GM18873 (cell line): ENCODE data around the gene FARSA.
A peak's percentile ranks its signal among the peaks of the same experiment; 100 is the strongest.
"Not testable (repeated sequence)": the region's sequence is repeated elsewhere in the genome, so short reads cannot be mapped to it uniquely, and the experiment has no call there.

Source experiments
- ATAC-seq: cut with Tn5 transposase; IDR thresholded peaks from one replicate; pipeline ENCODE4 v1.9.1; 2021; ENCODE audit warnings: mild to moderate bottlenecking, moderate library complexity, moderate number of reproducible peaks; ENCODE audit not compliant: unreplicated experiment, low FRiP score

The FARSA gene

DNA sequence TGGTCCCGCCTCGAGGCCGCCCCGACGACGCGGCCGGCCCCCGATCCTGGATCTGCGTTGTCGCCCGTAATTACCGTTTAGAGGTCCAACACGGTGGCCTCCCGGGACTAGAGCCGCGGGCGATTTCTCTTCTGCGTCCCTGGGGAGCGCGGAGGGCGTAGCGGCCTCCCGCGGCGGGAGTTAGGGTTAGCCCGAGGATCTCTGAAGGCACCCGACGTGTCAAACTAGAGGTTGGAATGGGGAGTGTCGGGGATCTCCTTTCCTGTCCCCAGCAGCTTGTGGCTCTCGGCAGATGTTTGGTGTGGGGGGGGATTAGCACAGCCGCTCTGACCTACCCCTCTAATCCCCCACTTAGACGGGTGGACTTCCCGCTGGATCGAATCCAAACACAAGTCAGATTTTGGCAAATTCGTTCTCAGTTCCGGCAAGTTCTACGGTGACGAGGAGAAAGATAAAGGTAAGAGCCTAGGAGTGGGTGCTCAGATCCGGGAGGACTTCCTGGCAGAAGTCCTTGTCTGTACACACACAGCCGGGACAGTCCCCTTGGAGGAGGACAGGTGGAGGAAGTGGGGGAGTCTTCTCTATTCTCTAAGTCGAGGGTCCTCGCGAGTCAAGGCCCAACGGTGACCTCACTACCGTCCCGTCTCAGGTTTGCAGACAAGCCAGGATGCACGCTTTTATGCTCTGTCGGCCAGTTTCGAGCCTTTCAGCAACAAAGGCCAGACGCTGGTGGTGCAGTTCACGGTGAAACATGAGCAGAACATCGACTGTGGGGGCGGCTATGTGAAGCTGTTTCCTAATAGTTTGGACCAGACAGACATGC is 5.5 kb upstream of the FARSA start:
- ATAC-seq: peak; percentile 10

GRCh38 chr19:12937927-12938778 is 4.6 kb upstream of the FARSA start, which contains the start of gene CALR:
CALR (plus strand) TSS chr19:12938609; CDS start chr19:12938680, 71 bp downstream.
- ATAC-seq: peak; percentile 67

- ATAC-seq: no peak
These were observed 3.8 kb upstream of the FARSA start for GRCh38 chr19:12937093-12937926.

DNA sequence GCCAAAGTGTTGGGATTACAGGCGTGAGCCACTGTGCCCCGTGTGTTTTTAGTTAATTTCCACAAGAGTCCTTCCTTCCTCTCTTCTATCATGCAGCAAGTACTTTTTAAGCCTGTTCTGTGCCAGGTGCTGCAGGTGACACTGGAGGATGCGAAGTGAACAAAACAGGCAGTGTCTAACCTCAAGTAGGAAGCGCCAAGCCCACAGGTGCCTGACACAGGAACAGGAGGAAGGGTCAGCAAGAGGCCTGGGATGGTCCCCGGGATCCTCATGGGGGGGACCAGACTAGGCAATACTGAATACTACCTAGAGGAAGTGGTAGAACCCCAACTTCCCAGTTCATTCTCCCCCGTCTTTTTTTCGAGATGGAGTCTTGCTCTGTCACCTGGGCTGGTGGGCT is 3.1 kb upstream of the FARSA start:
- ATAC-seq: no peak

- no peak for ATAC-seq
These were observed 1.6 kb upstream of the FARSA start for GRCh38 chr19:12935071-12935470.

DNA sequence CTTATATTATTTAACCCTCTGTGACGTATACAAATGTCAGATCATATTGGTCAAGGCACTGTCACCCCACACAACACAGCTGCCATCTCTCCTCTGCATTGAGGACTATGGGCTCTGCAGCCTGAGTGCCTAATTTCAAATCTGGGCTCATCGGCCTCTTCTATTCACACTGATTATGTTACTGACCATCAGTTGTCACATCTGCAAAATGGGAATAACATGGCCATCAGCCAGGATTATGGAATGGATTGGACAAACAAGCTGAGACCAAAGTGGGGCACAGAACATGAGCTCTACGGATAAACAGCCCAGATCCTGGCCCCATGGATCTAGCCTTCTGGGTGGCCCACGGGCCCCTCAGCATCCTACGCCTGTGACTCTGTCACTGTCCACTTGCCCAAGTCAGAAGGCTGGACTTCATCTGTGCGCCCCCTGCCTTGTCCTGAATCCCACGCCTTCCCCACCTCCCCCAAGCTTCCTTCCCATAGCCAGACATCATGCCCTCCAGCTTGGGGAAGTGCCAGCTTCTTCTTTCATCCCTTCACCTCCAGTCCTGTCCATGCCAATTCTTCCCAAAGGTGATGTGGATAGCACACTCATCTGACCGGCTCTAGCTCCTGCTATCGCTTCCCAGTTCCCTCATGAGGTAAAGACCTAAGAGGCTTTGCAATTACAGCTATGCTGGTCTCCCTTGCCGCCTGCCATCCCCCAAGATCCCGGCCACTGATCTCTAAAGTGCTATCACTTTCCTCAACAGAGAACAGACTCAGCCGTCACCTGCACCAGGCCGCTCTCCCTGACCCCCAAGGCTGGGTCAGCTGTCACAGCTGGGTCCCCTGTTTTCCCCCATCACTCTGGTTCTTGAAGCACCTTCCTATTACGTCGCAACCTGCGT is 872 bp downstream of the FARSA start:
- no peak for ATAC-seq

DNA sequence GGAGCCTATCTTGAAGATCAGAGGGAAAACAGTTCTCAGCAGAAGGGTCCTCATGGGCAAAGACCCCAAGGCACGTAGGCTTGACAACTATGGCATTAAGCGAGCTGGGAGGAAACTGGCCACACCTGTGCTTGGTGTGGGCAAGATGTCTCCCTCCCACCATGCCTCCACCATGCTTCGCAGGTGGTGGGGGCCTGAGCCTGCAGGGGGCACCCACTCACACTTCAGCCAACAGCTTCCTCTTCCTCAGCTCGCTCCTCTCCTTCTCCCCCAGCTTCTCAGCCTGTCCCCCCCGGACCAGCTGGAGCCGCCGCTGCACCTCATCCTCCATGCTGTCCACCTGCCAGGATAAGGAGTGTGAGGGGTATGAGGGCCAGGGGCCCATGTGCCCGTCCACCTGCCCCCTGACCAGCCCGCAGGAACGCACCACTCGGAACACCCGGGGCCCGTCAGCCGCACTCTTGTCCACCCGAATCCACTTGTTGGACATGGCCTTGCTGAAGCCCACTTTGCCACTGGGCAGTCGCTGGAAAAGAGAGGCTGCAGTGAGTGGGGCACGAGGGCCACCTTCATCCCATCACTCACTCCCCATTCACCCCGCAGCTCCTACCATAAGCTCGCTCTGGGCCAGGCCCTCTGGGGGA is 3.4 kb downstream of the FARSA start:
- no peak for ATAC-seq

DNA sequence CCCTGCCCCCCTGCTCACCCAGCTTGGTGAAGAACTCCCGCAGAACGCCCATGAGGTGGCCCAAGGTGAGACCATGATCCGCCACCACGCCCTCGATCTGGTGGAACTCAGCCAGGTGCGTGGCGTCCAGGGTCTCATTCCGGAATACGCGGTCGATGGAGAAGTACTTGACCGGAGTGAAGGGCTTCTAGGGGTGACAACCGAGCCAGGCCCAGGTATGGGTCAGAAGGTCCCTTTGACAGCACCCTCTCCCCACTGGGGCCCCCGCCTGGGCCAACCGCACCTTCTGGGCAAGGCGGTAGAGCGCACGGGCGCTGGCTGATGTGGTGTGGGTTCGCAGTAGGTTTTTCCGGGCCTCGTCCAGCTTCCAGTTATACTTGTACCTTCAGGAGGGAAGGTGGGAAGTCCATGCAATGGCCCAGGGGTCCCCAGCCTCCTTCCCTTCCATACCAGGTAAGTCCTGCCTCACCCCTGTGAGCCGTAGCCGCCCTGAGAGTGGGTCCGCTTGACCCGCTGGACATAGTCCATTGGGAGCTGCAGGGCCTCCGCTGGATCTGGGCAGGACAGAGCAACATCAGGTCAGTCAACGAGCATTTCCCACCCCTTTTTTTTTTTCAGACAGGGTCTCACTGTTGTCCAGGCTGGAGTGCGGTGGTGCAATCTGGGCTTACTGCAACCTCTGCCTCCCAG is 8.7 kb downstream of the FARSA start:
- ATAC-seq: no peak

GRCh38 chr19:12922959-12923358 is 10.6 kb downstream of the FARSA start:
- no peak for ATAC-seq

DNA sequence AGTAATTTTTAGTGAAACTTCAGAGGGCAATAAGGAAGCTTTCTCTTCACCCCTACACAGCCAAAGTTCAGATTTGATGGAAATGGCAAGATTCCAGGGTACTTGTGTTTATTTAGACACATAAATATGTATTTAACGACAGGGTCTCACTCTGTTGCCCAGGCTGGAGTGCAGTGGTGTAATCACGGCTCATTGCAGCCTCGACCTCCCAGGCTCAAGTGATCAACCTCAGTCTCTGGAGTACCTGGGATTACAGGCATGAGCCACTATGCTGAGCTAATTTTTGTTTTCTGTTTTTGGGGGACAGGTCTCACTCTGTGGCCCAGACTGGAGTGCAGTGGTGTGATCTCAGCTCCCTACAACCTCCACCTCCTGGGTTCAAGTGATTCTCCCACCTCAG is 12.5 kb downstream of the FARSA start:
- ATAC-seq: no peak

DNA sequence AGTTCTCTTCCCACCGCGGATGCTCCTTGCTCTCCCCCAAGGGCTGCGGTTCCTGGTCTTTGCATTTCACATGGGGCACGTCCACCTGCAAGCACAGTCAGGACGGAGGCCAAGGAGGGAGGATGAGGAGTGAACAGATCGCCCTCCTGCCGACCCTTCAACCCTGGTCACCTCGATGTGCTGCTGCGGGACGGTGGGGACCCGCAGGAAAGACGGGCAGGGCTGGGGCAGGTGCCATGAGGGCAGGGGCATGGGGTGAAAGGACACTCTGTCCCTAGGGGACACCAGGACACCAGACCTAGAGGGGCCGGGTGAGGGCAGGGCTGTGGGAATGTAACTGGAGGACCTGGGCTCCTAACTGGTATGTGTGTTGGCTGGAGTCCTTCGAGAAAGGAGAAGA is 15.3 kb downstream of the FARSA start:
- no peak for ATAC-seq

DNA sequence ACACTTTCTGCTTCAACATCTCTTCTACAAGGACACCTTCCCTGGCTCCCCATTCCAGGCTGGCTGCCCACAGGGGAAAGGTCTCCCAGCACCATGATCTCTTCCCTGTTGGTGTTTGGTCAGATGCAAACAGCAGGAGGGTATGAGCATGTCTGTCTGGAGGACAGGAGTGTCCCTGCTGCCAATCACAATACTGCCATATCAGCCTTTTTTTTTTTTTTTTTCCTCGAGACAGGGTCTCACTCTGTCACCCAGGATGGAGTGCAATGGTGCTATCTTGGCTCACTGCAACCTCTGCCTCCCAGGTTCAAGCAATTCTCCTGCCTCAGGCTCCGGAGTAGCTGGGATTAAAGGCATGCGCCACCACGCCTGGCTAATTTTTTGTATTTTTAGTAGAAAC is 17.7 kb downstream of the FARSA start:
- ATAC-seq: not testable (repeated sequence)

DNA sequence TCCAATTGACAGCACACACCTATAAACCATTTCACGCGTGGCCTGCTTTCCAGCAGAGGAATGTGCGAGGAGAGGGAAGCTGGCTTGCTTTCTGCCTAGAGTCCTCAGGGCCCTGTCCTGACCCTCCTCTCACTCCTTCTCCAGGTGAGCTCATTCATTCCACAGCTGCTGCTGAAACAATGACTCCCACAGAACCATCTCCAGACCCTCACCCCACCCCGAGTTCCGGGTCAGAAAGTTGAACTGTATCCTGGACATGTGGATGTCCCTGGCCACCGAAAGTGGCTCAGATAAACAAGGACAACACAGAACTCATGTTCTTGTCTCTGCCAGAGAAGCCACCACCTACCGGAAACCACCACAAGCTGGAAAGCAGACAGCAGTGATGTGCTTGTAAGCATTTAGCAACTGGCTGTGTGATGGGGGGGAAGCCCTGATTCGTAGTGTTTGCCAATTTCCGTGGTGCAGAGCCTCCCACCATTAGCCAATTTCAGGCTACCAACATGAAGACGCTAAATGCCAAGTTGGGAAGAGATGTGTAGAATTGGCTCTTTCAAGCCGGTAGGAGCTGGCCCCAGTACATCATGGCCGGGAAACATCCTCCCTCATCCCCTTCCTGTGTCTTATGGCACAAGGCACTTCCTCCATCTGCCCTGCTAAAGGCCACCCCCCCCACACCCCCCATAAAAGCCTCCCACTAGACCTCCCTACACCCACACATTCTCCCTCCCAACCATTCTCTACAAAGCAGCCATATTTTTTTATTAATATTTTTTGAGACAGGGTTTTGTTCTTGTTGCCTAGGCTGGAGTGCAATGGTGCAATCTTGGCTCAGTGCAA is 19.4 kb downstream of the FARSA start:
- ATAC-seq: no peak

DNA sequence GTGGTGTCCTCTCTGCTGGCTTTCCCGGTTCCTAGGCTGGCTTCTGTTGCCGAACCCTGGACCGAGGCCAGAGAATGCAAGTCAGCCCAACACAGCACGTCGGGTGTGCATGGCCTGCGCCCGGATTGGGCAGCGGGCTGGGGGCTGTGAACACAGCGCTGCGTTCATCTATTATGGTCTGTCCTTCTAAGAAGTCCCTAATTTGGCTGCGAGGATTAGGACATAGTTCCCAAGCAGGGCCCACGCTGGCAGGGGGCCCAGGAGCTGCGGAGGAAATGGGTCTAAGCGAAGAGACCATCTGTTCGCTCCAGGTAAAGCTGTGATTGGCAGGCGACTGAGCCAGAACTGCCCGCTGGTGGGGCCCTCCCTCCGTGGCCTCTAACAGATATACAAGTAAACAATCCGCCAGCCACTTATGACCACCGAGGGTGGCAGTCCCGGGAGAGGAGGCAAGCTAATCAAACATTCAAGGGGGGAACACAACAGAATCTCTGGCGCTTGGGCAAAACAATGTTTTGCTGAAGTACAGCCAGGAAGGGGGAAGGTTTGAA is 20.4 kb downstream of the FARSA start:
- no peak for ATAC-seq

DNA sequence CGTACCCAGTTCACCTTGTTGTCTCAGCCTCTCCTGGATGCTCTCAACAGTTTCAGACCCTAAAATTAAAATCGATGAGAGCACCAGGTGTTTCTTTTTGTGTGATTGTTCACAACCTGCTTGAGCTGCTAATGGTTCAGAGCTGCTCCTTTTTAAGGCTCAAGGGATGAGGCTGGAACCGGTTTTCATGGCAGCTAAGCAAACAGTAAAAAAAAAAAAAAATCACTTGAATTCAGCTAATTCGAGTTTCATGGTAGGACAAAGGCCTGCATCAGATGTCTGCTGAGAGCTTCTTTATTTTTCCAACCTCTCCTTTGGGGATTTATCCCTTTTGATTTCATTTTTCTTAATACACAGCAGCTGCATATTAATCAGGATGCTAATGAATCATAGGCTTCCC is 20.9 kb downstream of the FARSA start:
- ATAC-seq: no peak

GRCh38 chr19:12907166-12907565 is 26.3 kb downstream of the FARSA start:
- ATAC-seq: no peak

DNA sequence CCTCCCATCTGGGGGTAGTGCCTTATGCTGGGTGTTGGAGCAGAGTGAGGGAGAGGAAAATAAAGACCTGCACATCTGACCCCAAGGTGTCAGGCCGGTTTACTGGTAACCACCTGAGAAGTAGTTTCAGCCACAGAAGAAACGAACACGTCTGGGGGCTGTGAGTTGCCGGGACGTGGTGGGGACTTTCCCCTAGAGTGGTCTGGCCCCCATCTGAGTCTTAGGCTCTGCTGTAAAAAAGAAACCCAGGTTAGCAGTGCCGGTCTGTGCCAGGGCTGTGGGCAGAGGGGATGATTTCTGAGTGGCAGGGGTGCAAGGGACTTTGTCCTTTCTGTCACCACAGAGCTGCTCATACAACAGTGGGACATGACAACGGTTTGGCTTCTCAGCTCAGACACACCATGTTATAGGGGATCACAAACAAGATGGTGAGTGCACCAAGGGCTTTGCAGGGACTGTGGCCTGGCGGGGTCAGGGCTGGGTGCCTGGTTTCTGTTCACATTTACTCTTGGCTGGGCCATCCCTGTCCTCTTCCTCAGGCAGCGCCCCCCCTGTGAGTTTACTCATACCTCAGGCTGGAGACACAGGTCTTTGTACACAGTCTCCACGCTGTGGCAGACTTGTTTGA is 33.5 kb downstream of the FARSA start:
- ATAC-seq: no peak
